ENCODE data around the gene PFKM.

The PFKM gene

GRCh38 chr12:48115957-48116356 lies 3.2 kb upstream of the PFKM start:
- no CpG with 5 or more reads among the region's 1 CpG for WGBS (ENCODE audit: extremely low coverage, insufficient coverage, low lambda C conversion rate)
- no peak overlapping the region for H3K27ac ChIP-seq (ENCODE audit: low read depth, low read length)
- H3K36me3 ChIP-seq (ENCODE audit: control insufficient read depth, insufficient read depth, low read length) = no peaks in the 10 kb centered on the region

DNA sequence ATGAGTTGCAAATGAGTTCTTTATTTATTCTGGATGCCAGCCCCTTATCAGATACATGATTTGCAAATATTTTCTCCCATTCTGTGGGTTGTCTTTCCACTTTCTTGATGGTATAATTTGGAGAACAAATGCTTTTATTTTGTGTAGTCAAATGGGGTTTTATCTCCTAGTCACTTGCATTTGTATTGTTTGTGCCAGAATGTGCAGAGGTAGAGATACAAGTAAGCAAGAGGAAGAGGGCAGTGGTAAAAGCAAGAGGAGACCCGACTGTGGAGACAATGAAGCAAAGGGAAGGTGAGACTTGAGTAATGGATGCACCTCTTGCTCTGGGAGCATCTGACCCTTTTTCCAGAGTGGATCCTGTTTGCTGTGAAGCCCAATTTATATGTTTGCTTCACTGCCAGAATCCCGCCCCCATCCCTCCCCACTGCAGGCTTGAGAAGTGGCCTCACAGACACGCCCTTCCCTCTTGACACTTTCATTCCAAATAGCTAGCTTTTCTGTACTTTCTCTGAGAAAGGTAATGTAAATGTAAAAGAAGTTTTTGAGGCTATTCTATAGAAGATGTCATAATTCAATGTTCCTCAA lies 786 bp upstream of the PFKM start:
- Histone ChIP-seq H3K4me3 (ENCODE audit: low read length) (no peak overlapping the region), H3K79me1 (ENCODE audit: low read length) (peaks cover 9% of the 10 kb centered on the region), H3K18ac (ENCODE audit: low read length) (no peak overlapping the region), H3K27ac (ENCODE audit: low read depth, low read length) (no peak overlapping the region), H3K79me2 (ENCODE audit: control insufficient read depth, insufficient read depth, low read length) (peaks cover 4% of the 10 kb centered on the region), H4K5ac (ENCODE audit: low read length) (no peak overlapping the region), H3K36me3 (ENCODE audit: control insufficient read depth, insufficient read depth, low read length) (no peaks in the 10 kb centered on the region), H3K4ac (ENCODE audit: low read depth, low read length) (no peak overlapping the region), H3K4me2 (ENCODE audit: low read length) (no peak overlapping the region), H3K9ac (ENCODE audit: low read length) (no peak overlapping the region), H3K4me1 (ENCODE audit: control insufficient read depth, low read depth, low read length) (peaks cover 2% of the 10 kb centered on the region), H2BK15ac (replicated peaks; ENCODE audit: low read depth) (no peak overlapping the region), H2AK5ac (ENCODE audit: low read length) (no peak overlapping the region), H2BK120ac (ENCODE audit: low read depth, low read length) (no peak overlapping the region), H2BK5ac (ENCODE audit: low read length) (no peak overlapping the region), H3K56ac (ENCODE audit: low read length) (peak overlapping the region; percentile 64), H3K27me3 (ENCODE audit: insufficient read depth, low read length, poor library complexity) (no peaks in the 10 kb centered on the region), H3K23ac (ENCODE audit: low read length) (no peak overlapping the region), H4K8ac (ENCODE audit: low read depth, low read length) (no peak overlapping the region)
- peak; percentile 22 for DNase-seq
- WGBS (ENCODE audit: extremely low coverage, insufficient coverage, low lambda C conversion rate) = no CpG with 5 or more reads among the region's 3 CpGs

More at GRCh38 chr12:48115957-48116356, 3.2 kb upstream of the PFKM start:
- no peak overlapping the region for H3K4me2 ChIP-seq (ENCODE audit: low read length)
- H2AK5ac ChIP-seq (ENCODE audit: low read length) = no peak overlapping the region
- H3K56ac ChIP-seq (ENCODE audit: low read length) = no peak overlapping the region
- no peak overlapping the region for H2BK120ac ChIP-seq (ENCODE audit: low read depth, low read length)
- no peak overlapping the region for H4K5ac ChIP-seq (ENCODE audit: low read length)
- peaks cover 2% of the 10 kb centered on the region for H3K79me1 ChIP-seq (ENCODE audit: low read length)
- H2BK15ac ChIP-seq (replicated peaks; ENCODE audit: low read depth) = no peak overlapping the region
- H2BK5ac ChIP-seq (ENCODE audit: low read length) = no peak overlapping the region
- H3K18ac ChIP-seq (ENCODE audit: low read length) = no peak overlapping the region
- no peak for DNase-seq
- no peak overlapping the region for H3K4ac ChIP-seq (ENCODE audit: low read depth, low read length)
- H3K23ac ChIP-seq (ENCODE audit: low read length) = no peak overlapping the region
- H3K4me3 ChIP-seq (ENCODE audit: low read length) = no peak overlapping the region
- no peak overlapping the region for H3K9ac ChIP-seq (ENCODE audit: low read length)
- peaks cover 2% of the 10 kb centered on the region for H3K4me1 ChIP-seq (ENCODE audit: control insufficient read depth, low read depth, low read length)
- peaks cover 2% of the 10 kb centered on the region for H3K79me2 ChIP-seq (ENCODE audit: control insufficient read depth, insufficient read depth, low read length)
- H4K8ac ChIP-seq (ENCODE audit: low read depth, low read length) = no peak overlapping the region
- H3K27me3 ChIP-seq (ENCODE audit: insufficient read depth, low read length, poor library complexity) = no peaks in the 10 kb centered on the region

GRCh38 chr12:48119834-48120195 lies 651 bp downstream of the PFKM start:
- Histone ChIP-seq H4K5ac (ENCODE audit: low read length) (no peak overlapping the region), H3K27ac (ENCODE audit: low read depth, low read length) (no peak overlapping the region), H2AK5ac (ENCODE audit: low read length) (no peak overlapping the region), H3K18ac (ENCODE audit: low read length) (no peak overlapping the region), H3K4me3 (ENCODE audit: low read length) (peak overlapping the region; percentile 69), H2BK120ac (ENCODE audit: low read depth, low read length) (no peak overlapping the region), H3K79me1 (ENCODE audit: low read length) (peaks cover 9% of the 10 kb centered on the region), H2BK5ac (ENCODE audit: low read length) (no peak overlapping the region), H3K4ac (ENCODE audit: low read depth, low read length) (no peak overlapping the region), H2BK15ac (replicated peaks; ENCODE audit: low read depth) (no peak overlapping the region), H3K23ac (ENCODE audit: low read length) (no peak overlapping the region), H3K27me3 (ENCODE audit: insufficient read depth, low read length, poor library complexity) (no peaks in the 10 kb centered on the region), H3K4me1 (ENCODE audit: control insufficient read depth, low read depth, low read length) (peaks cover 2% of the 10 kb centered on the region), H3K79me2 (ENCODE audit: control insufficient read depth, insufficient read depth, low read length) (peaks cover 4% of the 10 kb centered on the region), H3K9ac (ENCODE audit: low read length) (peak overlapping the region; percentile 77), H3K36me3 (ENCODE audit: control insufficient read depth, insufficient read depth, low read length) (no peaks in the 10 kb centered on the region), H3K56ac (ENCODE audit: low read length) (peak overlapping the region; percentile 92), H4K8ac (ENCODE audit: low read depth, low read length) (no peak overlapping the region), H3K4me2 (ENCODE audit: low read length) (peak overlapping the region; percentile 65)
- WGBS (ENCODE audit: extremely low coverage, insufficient coverage, low lambda C conversion rate) = no CpG with 5 or more reads among the region's 5 CpGs
- DNase-seq = no peak

GRCh38 chr12:48121522-48121921 lies 2.4 kb downstream of the PFKM start:
- Histone ChIP-seq H3K27me3 (ENCODE audit: insufficient read depth, low read length, poor library complexity) (no peaks in the 10 kb centered on the region), H2BK120ac (ENCODE audit: low read depth, low read length) (no peak overlapping the region), H2BK5ac (ENCODE audit: low read length) (no peak overlapping the region), H3K79me1 (ENCODE audit: low read length) (peaks cover 9% of the 10 kb centered on the region), H3K4me3 (ENCODE audit: low read length) (no peak overlapping the region), H3K4me1 (ENCODE audit: control insufficient read depth, low read depth, low read length) (peaks cover 2% of the 10 kb centered on the region), H3K4ac (ENCODE audit: low read depth, low read length) (no peak overlapping the region), H4K8ac (ENCODE audit: low read depth, low read length) (no peak overlapping the region), H3K79me2 (ENCODE audit: control insufficient read depth, insufficient read depth, low read length) (peaks cover 4% of the 10 kb centered on the region), H3K4me2 (ENCODE audit: low read length) (no peak overlapping the region), H2BK15ac (replicated peaks; ENCODE audit: low read depth) (no peak overlapping the region), H3K27ac (ENCODE audit: low read depth, low read length) (no peak overlapping the region), H3K9ac (ENCODE audit: low read length) (no peak overlapping the region), H2AK5ac (ENCODE audit: low read length) (no peak overlapping the region), H3K18ac (ENCODE audit: low read length) (no peak overlapping the region), H3K23ac (ENCODE audit: low read length) (no peak overlapping the region), H3K56ac (ENCODE audit: low read length) (no peak overlapping the region), H4K5ac (ENCODE audit: low read length) (no peak overlapping the region), H3K36me3 (ENCODE audit: control insufficient read depth, insufficient read depth, low read length) (no peaks in the 10 kb centered on the region)
- no peak for DNase-seq
- WGBS (ENCODE audit: extremely low coverage, insufficient coverage, low lambda C conversion rate) = no CpG with 5 or more reads among the region's 1 CpG

DNA sequence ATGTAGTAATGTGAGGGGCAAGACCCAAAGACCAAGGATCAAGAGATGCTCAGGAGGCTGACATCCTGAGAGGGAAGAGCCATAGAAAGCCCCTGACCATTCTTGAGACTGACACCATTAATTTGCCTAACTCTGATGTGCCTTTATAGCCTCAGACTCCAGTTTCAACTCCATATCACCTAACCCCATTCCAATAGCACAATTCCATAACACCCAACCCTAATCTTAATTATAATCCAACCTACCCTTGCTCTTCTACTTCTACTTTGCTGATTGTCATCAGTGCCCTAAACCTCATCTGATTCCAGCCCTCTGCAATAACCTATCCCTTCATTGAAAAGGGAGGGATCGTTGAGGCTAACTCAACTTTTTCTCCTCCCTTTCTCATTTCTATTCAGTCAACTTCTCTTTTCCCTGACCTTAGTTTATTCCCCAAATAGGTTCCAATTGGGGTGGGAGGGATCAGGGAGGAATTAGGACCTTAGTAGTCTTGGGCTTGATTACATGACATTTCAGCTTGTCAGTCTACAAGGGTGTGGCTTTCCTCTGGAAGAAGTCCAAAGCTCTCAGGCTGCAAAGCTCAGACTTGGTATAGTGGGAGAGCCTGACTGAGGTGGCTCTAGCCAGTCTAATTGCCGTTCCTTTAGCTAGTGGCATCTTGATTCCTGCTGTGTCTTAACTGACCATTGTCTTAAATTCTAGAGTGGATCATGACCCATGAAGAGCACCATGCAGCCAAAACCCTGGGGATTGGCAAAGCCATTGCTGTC lies 3.1 kb downstream of the PFKM start:
- Histone ChIP-seq H3K79me1 (ENCODE audit: low read length) (peaks cover 9% of the 10 kb centered on the region), H3K4me3 (ENCODE audit: low read length) (no peak overlapping the region), H4K5ac (ENCODE audit: low read length) (no peak overlapping the region), H2AK5ac (ENCODE audit: low read length) (no peak overlapping the region), H2BK15ac (replicated peaks; ENCODE audit: low read depth) (no peak overlapping the region), H3K79me2 (ENCODE audit: control insufficient read depth, insufficient read depth, low read length) (peaks cover 4% of the 10 kb centered on the region), H3K27me3 (ENCODE audit: insufficient read depth, low read length, poor library complexity) (no peaks in the 10 kb centered on the region), H3K36me3 (ENCODE audit: control insufficient read depth, insufficient read depth, low read length) (no peaks in the 10 kb centered on the region), H3K4me2 (ENCODE audit: low read length) (no peak overlapping the region), H3K4ac (ENCODE audit: low read depth, low read length) (no peak overlapping the region), H4K8ac (ENCODE audit: low read depth, low read length) (no peak overlapping the region), H2BK120ac (ENCODE audit: low read depth, low read length) (no peak overlapping the region), H2BK5ac (ENCODE audit: low read length) (no peak overlapping the region), H3K23ac (ENCODE audit: low read length) (no peak overlapping the region), H3K56ac (ENCODE audit: low read length) (no peak overlapping the region), H3K9ac (ENCODE audit: low read length) (no peak overlapping the region), H3K18ac (ENCODE audit: low read length) (no peak overlapping the region), H3K4me1 (ENCODE audit: control insufficient read depth, low read depth, low read length) (peaks cover 2% of the 10 kb centered on the region), H3K27ac (ENCODE audit: low read depth, low read length) (no peak overlapping the region)
- no CpG with 5 or more reads among the region's 2 CpGs for WGBS (ENCODE audit: extremely low coverage, insufficient coverage, low lambda C conversion rate)
- DNase-seq = no peak
